ENCODE measurements around the gene CEP41.

The CEP41 gene

GRCh38 chr7:130369831-130370550, 70.8 kb downstream of the CEP41 start:
- DNase-seq (ENCODE audit: low read depth, low spot score): no peak

GRCh38 chr7:130369110-130369711, 71.6 kb downstream of the CEP41 start:
- DNase-seq (ENCODE audit: low read depth, low spot score): no peak

- no peak for DNase-seq (ENCODE audit: low read depth, low spot score)
These were observed 72.7 kb downstream of the CEP41 start for GRCh38 chr7:130367836-130368746.

- DNase-seq (ENCODE audit: low read depth, low spot score): no peak
These were observed 73.6 kb downstream of the CEP41 start for GRCh38 chr7:130367088-130367755.

- DNase-seq (ENCODE audit: low read depth, low spot score): no peak
These were observed 74.3 kb downstream of the CEP41 start for GRCh38 chr7:130366564-130366963.

- no peak for DNase-seq (ENCODE audit: low read depth, low spot score)
These were observed 75.0 kb downstream of the CEP41 start for GRCh38 chr7:130365511-130366441.

DNA sequence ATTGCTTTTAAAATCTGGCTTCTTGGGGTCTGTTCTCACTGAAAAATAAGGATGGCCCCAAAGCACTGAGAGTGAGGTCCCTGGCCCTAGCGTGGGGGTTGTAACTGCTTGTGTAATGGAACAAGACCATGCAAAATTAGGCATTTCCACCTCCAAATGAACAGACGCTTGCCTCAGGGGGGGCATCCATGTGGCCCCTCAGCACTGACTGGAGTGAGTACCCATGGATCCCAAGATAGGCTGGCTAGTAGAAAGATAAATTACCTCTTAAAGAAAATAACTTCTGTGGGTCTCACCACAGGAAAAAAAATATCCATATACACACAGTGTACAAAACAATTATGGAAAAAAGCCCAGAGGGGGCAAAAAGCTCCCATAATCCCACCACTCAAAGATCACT, 75.7 kb downstream of the CEP41 start:
- DNase-seq (ENCODE audit: low read depth, low spot score): no peak

DNA sequence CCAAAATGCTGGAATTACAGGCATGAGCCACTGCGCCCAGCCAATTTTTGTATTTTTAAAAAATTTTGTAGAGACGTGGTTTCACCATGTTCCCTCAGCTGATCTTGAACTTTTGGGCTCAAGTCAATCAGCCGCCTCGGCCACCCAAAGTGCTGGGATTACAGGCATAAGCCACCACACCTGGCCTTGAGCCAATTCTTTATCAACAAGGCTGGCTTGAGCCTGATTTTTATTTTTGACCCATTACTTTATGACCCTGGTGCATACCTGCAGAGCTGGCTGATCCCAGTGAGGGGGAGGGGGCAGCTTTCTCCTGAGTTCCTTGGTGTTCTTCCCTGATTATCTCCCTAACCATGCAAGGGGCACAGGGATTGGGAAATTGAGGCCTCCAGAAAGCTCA, 76.4 kb downstream of the CEP41 start:
- DNase-seq (ENCODE audit: low read depth, low spot score): no peak

DNA sequence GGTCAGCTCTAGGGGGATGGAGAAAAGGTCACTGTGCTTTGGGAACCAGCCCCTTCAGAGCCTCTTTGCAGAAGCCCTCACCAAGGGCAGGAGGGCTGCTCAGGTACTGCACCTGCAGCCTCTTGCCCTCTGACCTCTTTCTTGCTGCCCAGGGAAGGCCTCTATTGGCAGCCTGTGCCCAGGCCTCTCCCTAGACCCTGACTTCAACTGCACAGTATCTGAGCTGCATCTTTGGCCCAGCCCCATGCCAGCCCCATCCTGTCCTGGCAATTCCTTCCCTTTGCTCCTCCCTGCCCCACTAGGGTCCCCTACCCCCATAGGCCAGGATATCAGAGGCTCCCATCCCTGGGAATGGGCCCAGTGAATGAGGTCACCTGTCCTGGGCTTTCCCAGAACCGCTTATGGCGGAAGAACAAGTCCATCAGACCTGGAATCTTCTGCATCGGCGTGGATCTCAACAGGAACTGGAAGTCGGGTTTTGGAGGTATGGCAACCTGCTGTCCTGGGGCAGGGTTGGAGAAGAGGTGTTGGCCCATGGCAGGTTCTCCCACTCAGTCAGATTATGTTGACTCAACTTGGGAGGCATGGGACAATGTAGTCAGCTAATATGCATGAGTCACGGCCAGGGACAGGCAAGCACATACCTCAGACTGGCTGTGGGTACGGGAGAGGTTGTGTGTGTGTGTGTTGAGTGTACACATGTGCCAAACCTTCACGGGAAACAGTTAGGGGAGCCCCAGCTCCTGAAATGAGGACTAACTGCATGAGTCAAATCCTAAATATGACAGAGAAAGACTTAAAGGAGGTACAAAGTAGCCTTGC, 77.6 kb downstream of the CEP41 start:
- no peak for DNase-seq (ENCODE audit: low read depth, low spot score)

DNA sequence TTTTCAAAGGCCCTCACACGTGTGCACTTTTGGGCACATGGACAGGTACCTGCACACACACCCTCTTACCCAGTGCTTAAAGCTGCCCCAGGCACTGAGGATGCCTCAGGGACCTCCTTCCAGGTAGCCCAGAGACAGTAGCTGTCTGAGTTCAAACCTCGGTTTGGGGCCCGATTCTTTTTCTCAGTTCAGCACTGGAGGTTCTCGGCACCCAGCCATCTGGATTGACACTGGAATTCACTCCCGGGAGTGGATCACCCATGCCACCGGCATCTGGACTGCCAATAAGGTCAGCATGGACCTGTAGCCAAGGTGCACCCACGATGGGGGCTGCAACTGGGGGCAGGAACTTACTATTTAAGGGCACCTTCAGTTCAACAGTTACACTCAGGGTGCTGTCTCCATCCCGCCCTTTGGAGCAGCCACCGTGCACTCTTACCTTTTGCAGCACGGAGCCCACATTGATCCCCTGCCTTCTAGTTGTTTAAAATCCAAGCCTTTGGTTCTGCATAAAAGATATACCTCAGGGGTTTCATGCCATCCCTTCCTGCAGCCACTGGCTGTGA, 78.5 kb downstream of the CEP41 start:
- DNase-seq (ENCODE audit: low read depth, low spot score): no peak

DNA sequence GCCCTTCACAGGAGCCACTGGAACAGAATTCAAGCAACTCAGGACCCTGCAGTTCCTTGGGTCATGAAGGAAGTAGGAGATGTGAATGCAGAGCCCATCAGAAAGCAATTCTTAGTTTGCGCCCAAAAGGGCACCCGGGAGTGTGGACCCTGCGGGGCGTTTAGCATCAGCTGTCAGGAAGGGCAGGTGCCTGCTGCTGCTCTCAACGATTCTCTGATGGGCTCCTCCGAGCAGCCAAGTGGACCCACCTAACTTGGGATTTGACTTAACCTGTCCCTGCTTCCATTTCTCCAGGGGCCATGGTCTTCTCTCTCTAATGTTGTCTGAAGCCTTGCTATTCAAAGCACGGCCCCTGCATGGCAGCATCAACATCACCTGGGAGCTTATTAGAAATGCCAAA, 79.1 kb downstream of the CEP41 start:
- no peak for DNase-seq (ENCODE audit: low read depth, low spot score)

DNA sequence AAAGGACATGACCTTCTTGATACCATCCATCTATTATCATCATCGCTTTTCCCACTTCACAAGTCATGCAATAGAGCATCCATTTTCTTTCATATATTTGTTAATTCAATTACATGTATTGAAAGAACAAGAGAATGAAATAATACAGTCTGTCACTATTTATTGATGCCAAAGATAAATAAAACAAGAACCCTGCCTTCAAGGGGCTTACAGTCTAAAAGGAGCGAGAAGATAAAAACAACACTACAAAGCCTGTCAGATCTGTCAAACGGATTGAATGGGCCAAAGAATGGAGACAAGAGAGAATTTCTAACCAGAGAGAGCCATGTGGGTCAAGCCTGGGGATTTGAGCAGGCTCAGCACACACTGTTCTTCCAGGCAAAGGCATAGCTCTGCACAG, 80.3 kb downstream of the CEP41 start:
- no peak for DNase-seq (ENCODE audit: low read depth, low spot score)

DNA sequence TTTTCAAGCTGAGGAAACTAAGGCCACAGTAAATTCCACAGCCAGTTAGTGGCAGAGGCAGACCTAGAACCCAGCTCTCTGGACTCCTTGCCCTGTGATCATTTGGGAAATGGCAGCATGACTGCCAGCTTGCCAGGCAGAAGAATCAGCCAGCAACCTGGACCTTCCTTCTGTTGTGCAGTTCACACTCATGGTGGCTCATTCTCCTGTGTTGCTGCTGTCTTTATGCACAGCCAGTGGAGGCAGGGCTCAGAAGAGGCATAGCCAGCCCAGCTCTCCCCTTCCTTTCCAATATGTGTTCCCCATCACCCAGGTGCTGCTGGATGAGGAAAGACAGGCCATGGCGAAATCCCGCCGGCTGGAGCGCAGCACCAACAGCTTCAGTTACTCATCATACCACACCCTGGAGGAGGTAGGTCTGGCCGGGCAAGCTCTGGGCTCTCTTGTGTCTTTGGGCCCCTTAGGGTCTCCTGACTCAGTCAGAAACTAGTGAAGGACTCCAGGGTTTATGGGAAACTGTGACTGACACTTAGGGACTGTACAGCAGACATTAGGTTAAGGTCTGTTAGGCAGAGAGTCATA, 81.4 kb downstream of the CEP41 start:
- DNase-seq (ENCODE audit: low read depth, low spot score): no peak

DNA sequence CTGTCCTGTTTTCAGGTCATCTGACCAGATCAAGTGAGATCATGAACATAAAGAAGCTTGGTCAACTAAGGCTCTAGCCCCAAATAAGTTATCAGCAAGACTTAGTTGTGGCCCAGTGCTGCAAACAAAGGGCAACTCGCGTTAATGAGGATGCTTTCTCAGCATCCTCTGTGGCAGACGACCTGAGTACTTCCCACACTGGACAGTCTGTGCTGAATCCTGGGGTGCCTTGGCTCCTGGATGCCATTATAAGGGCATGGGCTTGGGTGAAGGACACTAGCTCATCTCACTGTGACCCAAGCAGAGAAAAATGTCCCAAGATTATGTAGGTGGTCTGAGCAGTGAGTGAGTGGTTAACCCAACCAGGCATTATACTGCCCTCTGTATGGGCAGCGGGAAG, 82.3 kb downstream of the CEP41 start:
- no peak for DNase-seq (ENCODE audit: low read depth, low spot score)

GRCh38 chr7:130356876-130357611, 83.8 kb downstream of the CEP41 start:
- no peak for DNase-seq (ENCODE audit: low read depth, low spot score)

GRCh38 chr7:130356121-130356875, 84.5 kb downstream of the CEP41 start:
- no peak for DNase-seq (ENCODE audit: low read depth, low spot score)

GRCh38 chr7:130353196-130353595, 87.6 kb downstream of the CEP41 start:
- DNase-seq (ENCODE audit: low read depth, low spot score): no peak
